OCI-LY3 (cell line): ENCODE results near the gene RNF13.

Source experiments
- EZH2phosphoT487 ChIP-seq: fragments of 200-600 bp; shearing (Covaris generic); IDR thresholded peaks from 2 replicates; pipeline ENCODE4 v1.6.1; 2018; ENCODE audit warnings: antibody characterized with exemption, mixed run types, low read depth
- TF ChIP-seq, protein P1 (sequence below): fragments of 200-600, 300-600 bp; sonication (generic); IDR thresholded peaks from 2 replicates; pipeline ENCODE4 v1.5.1; 2014; ENCODE audit warnings: antibody characterized with exemption, low read length, low read depth

- TF ChIP-seq, protein P1, sequence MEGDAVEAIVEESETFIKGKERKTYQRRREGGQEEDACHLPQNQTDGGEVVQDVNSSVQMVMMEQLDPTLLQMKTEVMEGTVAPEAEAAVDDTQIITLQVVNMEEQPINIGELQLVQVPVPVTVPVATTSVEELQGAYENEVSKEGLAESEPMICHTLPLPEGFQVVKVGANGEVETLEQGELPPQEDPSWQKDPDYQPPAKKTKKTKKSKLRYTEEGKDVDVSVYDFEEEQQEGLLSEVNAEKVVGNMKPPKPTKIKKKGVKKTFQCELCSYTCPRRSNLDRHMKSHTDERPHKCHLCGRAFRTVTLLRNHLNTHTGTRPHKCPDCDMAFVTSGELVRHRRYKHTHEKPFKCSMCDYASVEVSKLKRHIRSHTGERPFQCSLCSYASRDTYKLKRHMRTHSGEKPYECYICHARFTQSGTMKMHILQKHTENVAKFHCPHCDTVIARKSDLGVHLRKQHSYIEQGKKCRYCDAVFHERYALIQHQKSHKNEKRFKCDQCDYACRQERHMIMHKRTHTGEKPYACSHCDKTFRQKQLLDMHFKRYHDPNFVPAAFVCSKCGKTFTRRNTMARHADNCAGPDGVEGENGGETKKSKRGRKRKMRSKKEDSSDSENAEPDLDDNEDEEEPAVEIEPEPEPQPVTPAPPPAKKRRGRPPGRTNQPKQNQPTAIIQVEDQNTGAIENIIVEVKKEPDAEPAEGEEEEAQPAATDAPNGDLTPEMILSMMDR, result no peak
- no peak for TF ChIP-seq EZH2phosphoT487
These were observed 120.8 kb downstream of the RNF13 start for GRCh38 chr3:149933858-149934257.
